Regular cardiac myocyte (primary cell): ENCODE results near the gene ZFP14. TPM values are rescaled to one million over a fixed set of nuclear protein-coding genes. Genes with fewer than 3 reads are reported as not detected.

Source experiments
- total RNA-seq: library from RNA; depleted of rRNA; stranded (reverse); fragments of >200 nt; gene quantifications from 2 replicates; pipeline ENCODE4 v1.2.3, GENCODE V29; 2014

ZFP14 gene
- 1.9 and 5.1 TPM in 2 replicates for total RNA-seq

GRCh38 chr19:36378625-36379509 lies at the start of gene ZFP14:
Gene ZFP14, minus strand, starts transcription at chr19:36379201. Its CDS starts 11,309 bp downstream, at chr19:36367892.

GRCh38 chr19:36418287-36419001 lies 39.4 kb upstream of the ZFP14 start, which contains the start of gene ZFP82:
Gene ZFP82, minus strand, starts transcription at chr19:36418644. Its CDS starts 8,855 bp downstream, at chr19:36409789.

Other genes with a start within 250 kb of the ZFP14 start
- gene CAPNS1, start 239.1 kb downstream of the ZFP14 start, total RNA-seq, result 198 and 306 TPM in 2 replicates
- gene COX7A1, start 226.8 kb downstream of the ZFP14 start, total RNA-seq, result 25.4 and 70.5 TPM in 2 replicates
- 6.1 and 9.3 TPM in 2 replicates for gene ZNF565, start 164.5 kb downstream of the ZFP14 start, total RNA-seq
- gene ZNF146, start 164.1 kb downstream of the ZFP14 start, total RNA-seq, result 85.4 and 89.9 TPM in 2 replicates
- gene ZFP82, start 39.4 kb upstream of the ZFP14 start, total RNA-seq, result 7.7 and 10.1 TPM in 2 replicates
- gene ZNF566, start 110.4 kb upstream of the ZFP14 start, total RNA-seq, result 8.4 and 12.4 TPM in 2 replicates
- gene ZNF260, start 149.1 kb upstream of the ZFP14 start, total RNA-seq, result 9.2 and 15.5 TPM in 2 replicates
- gene ZNF529, start 194.1 kb upstream of the ZFP14 start, total RNA-seq, result 8.6 and 11.6 TPM in 2 replicates
- 3.8 and 10.7 TPM in 2 replicates for gene ZNF382, start 226.1 kb upstream of the ZFP14 start, total RNA-seq